Measurements from ENCODE around the gene GIPR. TPM values are rescaled to one million over a fixed set of nuclear protein-coding genes. Genes with fewer than 3 reads are reported as not detected.

The GIPR gene
- total and polyA plus RNA-seq, 7 donors = under 0.01 to 0.08 TPM; not detected in 5

DNA sequence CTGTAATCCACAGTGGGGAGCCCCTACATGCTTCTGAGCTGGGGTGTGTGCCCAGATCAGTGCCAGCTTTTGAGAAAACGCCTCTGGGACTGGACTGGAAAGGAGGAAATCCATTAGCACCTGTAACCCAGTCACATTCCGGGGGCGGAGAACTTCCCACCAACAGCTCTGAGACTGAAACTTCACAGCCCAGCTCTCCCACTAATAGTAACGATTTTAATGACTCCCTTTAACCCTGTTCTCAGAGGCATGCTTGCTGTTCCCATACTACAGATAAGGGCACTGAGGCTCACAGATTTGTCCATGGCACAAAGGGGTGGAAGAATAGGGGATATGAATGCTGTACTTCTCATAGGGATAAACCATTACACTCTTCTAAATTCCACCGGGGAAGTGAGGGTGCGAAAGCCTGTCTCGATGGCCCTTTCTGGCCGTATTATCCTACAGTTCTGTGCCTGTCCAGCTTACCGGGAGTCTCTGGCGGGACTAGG is 61.8 kb downstream of the GIPR start:
- 7 to 11% (median 10%) methylated on average over 10 of the region's 10 CpGs for WGBS, 3 donors
- intact Hi-C loops (cut with DNase I) = loop anchor here in 1 of 2 donors (5.0 kb wide), 1 partner anchor 37 kb away; the partner anchor contains the start of gene SIX5

DNA sequence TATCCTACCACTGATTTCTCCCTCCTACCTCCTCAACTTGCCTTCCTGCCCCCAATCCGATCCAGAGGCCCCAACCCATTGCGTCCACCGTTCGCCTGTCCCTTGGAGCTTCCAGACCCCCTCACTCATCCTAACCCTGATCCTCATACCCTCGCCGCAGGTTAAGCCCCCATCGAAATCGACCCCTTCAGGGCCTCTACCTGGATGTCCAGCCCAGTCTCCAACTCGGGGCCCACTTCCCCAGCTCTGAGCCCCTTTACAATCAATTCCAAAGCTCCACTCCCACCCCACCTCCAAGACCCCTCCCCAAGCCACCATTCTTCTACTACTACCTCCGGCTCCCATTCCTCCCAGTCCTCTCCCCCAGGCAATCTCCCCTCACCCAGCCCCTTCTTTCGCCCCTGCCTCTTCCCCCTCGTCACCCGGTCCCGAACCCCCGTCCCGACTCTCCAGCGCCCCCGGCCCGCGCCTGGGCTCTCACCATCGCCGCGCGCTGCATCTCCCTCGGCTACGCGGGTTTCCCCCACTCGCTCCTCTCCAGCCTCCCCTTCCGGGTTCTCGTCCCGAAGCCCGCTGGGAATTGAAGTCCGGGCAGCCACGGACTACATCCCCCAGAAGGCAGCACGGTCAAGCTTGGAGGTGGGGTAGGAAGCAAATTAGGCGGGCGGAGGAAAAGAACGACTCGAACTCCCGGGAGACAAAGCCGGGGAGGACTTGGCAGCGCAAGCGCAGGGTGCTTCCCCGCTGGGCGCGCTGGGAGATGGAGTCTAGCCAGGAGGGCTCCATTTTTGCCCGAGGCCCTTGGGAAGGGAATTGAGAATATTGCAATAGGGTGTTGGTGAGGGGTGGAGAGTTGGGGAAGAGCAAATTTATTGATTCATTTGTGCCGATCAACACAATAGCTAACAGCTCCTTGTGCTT is 62.6 kb downstream of the GIPR start, which contains the start of gene FBXO46:
TSS of gene FBXO46 (minus strand) at position 529 of the 921 bp plus-strand sequence. CDS start 17,401 bp downstream, outside the sequence.
- intact Hi-C loops (cut with DNase I) = loop anchor here in 1 of 2 donors (5.0 kb wide), 1 partner anchor 37 kb away; the partner anchor contains the start of gene SIX5
- H3K27me3 ChIP-seq (ENCODE audit: insufficient read depth in 3 of 3, low read length in 2 of 3) = no peaks in the 10 kb centered on the region
- ATAC-seq (peak; percentile 97 to 98 (median 97)), DNase-seq (peak; percentile 96 to 98)
- H3K4me1 ChIP-seq = peaks cover 8% of the 10 kb centered on the region
- no peaks in the 10 kb centered on the region for H3K9me3 ChIP-seq
- peak within 1 kb of the TSS; percentile 83 for H3K4me3 ChIP-seq
- TF ChIP-seq CTCF (IDR thresholded peaks at IDR 0.05) = no peak
- no peaks in the 10 kb centered on the region for H3K36me3 ChIP-seq (ENCODE audit: insufficient read depth in 1 of 2, low read depth in 1 of 2)
- peak within 1 kb of the TSS; percentile 48 for H3K27ac ChIP-seq
- 0 to 1% (median 1%) methylated on average over 48 of the region's 48 CpGs for WGBS, 3 donors

More for the DNA sequence above, 61.8 kb downstream of the GIPR start:
- Histone ChIP-seq H3K4me3 (peak overlapping the region; percentile 83), H3K36me3 (ENCODE audit: insufficient read depth in 1 of 2, low read depth in 1 of 2) (no peaks in the 10 kb centered on the region), H3K4me1 (peaks cover 8% of the 10 kb centered on the region), H3K27me3 (ENCODE audit: insufficient read depth in 3 of 3, low read length in 2 of 3) (no peaks in the 10 kb centered on the region), H3K9me3 (no peaks in the 10 kb centered on the region), H3K27ac (no peak overlapping the region)
- no peak for TF ChIP-seq CTCF (IDR thresholded peaks at IDR 0.05)
- ATAC-seq (no peak), DNase-seq (no peak)

Other genes starting within 250 kb of the GIPR start
- 100 to 1,000 TPM in 1 of 4 donors, 10 to 100 TPM in 3; 59.5 to 145 (median 74.2) TPM for gene ERCC1, start 244.3 kb upstream of the GIPR start, total RNA-seq
- gene ERCC1, start 244.3 kb upstream of the GIPR start, polyA plus RNA-seq = 1,000 to 10,000 TPM in 1 of 3 donors, 10 to 100 TPM in 2; 84.6 to 2,153 (median 96.4) TPM
- 1 to 10 TPM in 3 of 4 donors, under 1 TPM in 1; 0.32 to 9.4 (median 1.7) TPM for gene FOSB, start 200.2 kb upstream of the GIPR start, total RNA-seq
- 1 to 10 TPM in 1 of 3 donors, under 1 TPM in 2; 0.41 to 5.4 (median 0.65) TPM for gene FOSB, start 200.2 kb upstream of the GIPR start, polyA plus RNA-seq
- gene RTN2, start 171.2 kb upstream of the GIPR start, total RNA-seq = 100 to 1,000 TPM; 214 to 272 (median 242) TPM
- gene RTN2, start 171.2 kb upstream of the GIPR start, polyA plus RNA-seq = 100 to 1,000 TPM in 1 of 3 donors, 10 to 100 TPM in 2; 46.6 to 199 (median 85.8) TPM
- under 1 TPM in 1 of 4 donors, not detected in 3; 0.60 TPM for gene PPM1N, start 169.8 kb upstream of the GIPR start, total RNA-seq
- under 1 TPM; 0.29 to 0.90 (median 0.31) TPM for gene PPM1N, start 169.8 kb upstream of the GIPR start, polyA plus RNA-seq
- 10 to 100 TPM; 14.2 to 32.8 (median 23.2) TPM for gene VASP, start 160.7 kb upstream of the GIPR start, total RNA-seq
- gene VASP, start 160.7 kb upstream of the GIPR start, polyA plus RNA-seq = 10 to 100 TPM; 13.5 to 76.3 (median 14.6) TPM
- gene OPA3, start 83.4 kb upstream of the GIPR start, total RNA-seq = 10 to 100 TPM; 14.0 to 27.6 (median 17.6) TPM
- gene OPA3, start 83.4 kb upstream of the GIPR start, polyA plus RNA-seq = 10 to 100 TPM in 2 of 3 donors, 1 to 10 TPM in 1; 9.1 to 15.8 (median 12.4) TPM
- gene GPR4, start 66.0 kb upstream of the GIPR start, total RNA-seq = 1 to 10 TPM; 3.0 to 7.5 (median 3.9) TPM
- 1 to 10 TPM; 1.6 to 2.6 (median 2.4) TPM for gene GPR4, start 66.0 kb upstream of the GIPR start, polyA plus RNA-seq
- gene EML2, start 28.8 kb upstream of the GIPR start, total RNA-seq = 10 to 100 TPM; 10.4 to 31.1 (median 18.3) TPM
- gene EML2, start 28.8 kb upstream of the GIPR start, polyA plus RNA-seq = 1 to 10 TPM; 6.2 to 8.3 (median 6.7) TPM
- 100 to 1,000 TPM; 205 to 243 (median 222) TPM for gene SNRPD2, start 23.7 kb downstream of the GIPR start, total RNA-seq
- gene SNRPD2, start 23.7 kb downstream of the GIPR start, polyA plus RNA-seq = 100 to 1,000 TPM; 251 to 368 (median 326) TPM
- 1 to 10 TPM in 2 of 4 donors, under 1 TPM in 2; 0.84 to 1.6 (median 1.1) TPM for gene QPCTL, start 24.4 kb downstream of the GIPR start, total RNA-seq
- gene QPCTL, start 24.4 kb downstream of the GIPR start, polyA plus RNA-seq = 1 to 10 TPM in 1 of 3 donors, under 1 TPM in 2; 0.41 to 1.6 (median 0.84) TPM
- gene FBXO46, start 62.7 kb downstream of the GIPR start, total RNA-seq = 10 to 100 TPM in 2 of 4 donors, 1 to 10 TPM in 2; 6.4 to 13.0 (median 9.9) TPM
- 1 to 10 TPM; 4.6 to 9.5 (median 5.0) TPM for gene FBXO46, start 62.7 kb downstream of the GIPR start, polyA plus RNA-seq
- gene MEIOSIN, start 65.2 kb downstream of the GIPR start, total RNA-seq = not detected
- gene MEIOSIN, start 65.2 kb downstream of the GIPR start, polyA plus RNA-seq = under 1 TPM in 1 of 3 donors, not detected in 2; 0.01 TPM
- gene SIX5, start 101.0 kb downstream of the GIPR start, total RNA-seq = 10 to 100 TPM in 1 of 4 donors, 1 to 10 TPM in 3; 9.2 to 14.5 (median 9.4) TPM
- 1 to 10 TPM; 7.0 to 9.1 (median 8.7) TPM for gene SIX5, start 101.0 kb downstream of the GIPR start, polyA plus RNA-seq
- 100 to 1,000 TPM; 132 to 617 (median 337) TPM for gene DMPK, start 114.3 kb downstream of the GIPR start, total RNA-seq
- 10 to 100 TPM; 53.0 to 77.7 (median 77.0) TPM for gene DMPK, start 114.3 kb downstream of the GIPR start, polyA plus RNA-seq
- 100 to 1,000 TPM in 1 of 4 donors, 10 to 100 TPM in 3; 50.8 to 104 (median 66.9) TPM for gene DMWD, start 124.6 kb downstream of the GIPR start, total RNA-seq
- 10 to 100 TPM; 38.4 to 61.8 (median 48.2) TPM for gene DMWD, start 124.6 kb downstream of the GIPR start, polyA plus RNA-seq
- gene RSPH6A, start 147.1 kb downstream of the GIPR start, total RNA-seq = under 1 TPM in 2 of 4 donors, not detected in 2; 0.12 to 0.15 TPM
- under 1 TPM in 2 of 3 donors, not detected in 1; 0.03 to 0.05 TPM for gene RSPH6A, start 147.1 kb downstream of the GIPR start, polyA plus RNA-seq
- gene SYMPK, start 194.9 kb downstream of the GIPR start, total RNA-seq = 10 to 100 TPM; 47.6 to 80.3 (median 56.8) TPM
- gene SYMPK, start 194.9 kb downstream of the GIPR start, polyA plus RNA-seq = 10 to 100 TPM; 27.6 to 37.3 (median 36.6) TPM
- not detected for gene FOXA3, start 196.1 kb downstream of the GIPR start, total RNA-seq
- gene FOXA3, start 196.1 kb downstream of the GIPR start, polyA plus RNA-seq = under 1 TPM; 0.05 to 0.35 (median 0.23) TPM
- 10 to 100 TPM; 16.2 to 25.4 (median 21.1) TPM for gene IRF2BP1, start 217.9 kb downstream of the GIPR start, total RNA-seq
- 10 to 100 TPM; 12.6 to 17.6 (median 14.2) TPM for gene IRF2BP1, start 217.9 kb downstream of the GIPR start, polyA plus RNA-seq
- gene MYPOP, start 234.4 kb downstream of the GIPR start, total RNA-seq = 10 to 100 TPM; 11.3 to 14.8 (median 13.1) TPM
- 10 to 100 TPM; 10.6 to 20.7 (median 11.0) TPM for gene MYPOP, start 234.4 kb downstream of the GIPR start, polyA plus RNA-seq
- not detected for gene NANOS2, start 246.6 kb downstream of the GIPR start, total RNA-seq
- gene NANOS2, start 246.6 kb downstream of the GIPR start, polyA plus RNA-seq = not detected